ENCODE results near the gene DIP2B.

The DIP2B gene

GRCh38 chr12:50695961-50696360, 191.2 kb downstream of the DIP2B start:
- no peak for DNase-seq

GRCh38 chr12:50696931-50697330, 192.1 kb downstream of the DIP2B start:
- no peak for DNase-seq

- no peak for DNase-seq
Measured at GRCh38 chr12:50699154-50699553, 194.4 kb downstream of the DIP2B start.

GRCh38 chr12:50699940-50700339, 195.2 kb downstream of the DIP2B start:
- no peak for DNase-seq

- no peak for DNase-seq
Measured at GRCh38 chr12:50706606-50707005, 201.8 kb downstream of the DIP2B start.

GRCh38 chr12:50707396-50707795, 202.6 kb downstream of the DIP2B start:
- no peak for DNase-seq

GRCh38 chr12:50708631-50709030, 203.8 kb downstream of the DIP2B start:
- no peak for DNase-seq

- DNase-seq = no peak
Measured at GRCh38 chr12:50711121-50711520, 206.3 kb downstream of the DIP2B start.

- no peak for DNase-seq
Measured at GRCh38 chr12:50715174-50715573, 210.4 kb downstream of the DIP2B start.

GRCh38 chr12:50718760-50719159, 214.0 kb downstream of the DIP2B start:
- no peak for DNase-seq

GRCh38 chr12:50720085-50720484, 215.3 kb downstream of the DIP2B start:
- DNase-seq = no peak

GRCh38 chr12:50720501-50720900, 215.7 kb downstream of the DIP2B start:
- no peak for DNase-seq

- DNase-seq = no peak
Measured at GRCh38 chr12:50723865-50724264, 219.1 kb downstream of the DIP2B start.

GRCh38 chr12:50725011-50725942, 220.5 kb downstream of the DIP2B start:
- DNase-seq = no peak

GRCh38 chr12:50727466-50727865, 222.7 kb downstream of the DIP2B start:
- DNase-seq = no peak

- no peak for DNase-seq
Measured at GRCh38 chr12:50728417-50728816, 223.6 kb downstream of the DIP2B start.

- no peak for DNase-seq
Measured at GRCh38 chr12:50728841-50729240, 224.1 kb downstream of the DIP2B start.

- no peak for DNase-seq
Measured at GRCh38 chr12:50732591-50732990, 227.8 kb downstream of the DIP2B start.

- DNase-seq = no peak
Measured at GRCh38 chr12:50733706-50734105, 228.9 kb downstream of the DIP2B start.

GRCh38 chr12:50734409-50735263, 229.9 kb downstream of the DIP2B start:
- DNase-seq = peak; percentile 6

GRCh38 chr12:50739611-50740010, 234.8 kb downstream of the DIP2B start:
- no peak for DNase-seq

GRCh38 chr12:50740307-50740706, 235.5 kb downstream of the DIP2B start:
- DNase-seq = no peak

- DNase-seq = no peak
Measured at GRCh38 chr12:50742776-50743175, 238.0 kb downstream of the DIP2B start.

GRCh38 chr12:50745861-50746260, 241.1 kb downstream of the DIP2B start:
- no peak for DNase-seq
